SK-N-MC (cell line): ENCODE results near the gene ADGRB2.

ENCODE experiments used
- EZH2 ChIP-seq: fragments of 200-600 bp; sonication (generic); IDR thresholded peaks from one replicate; pipeline ENCODE4 v1.6.1; 2017; ENCODE audit warnings: antibody characterized with exemption
- FOXP2 ChIP-seq: optimal IDR thresholded peaks from 2 replicates; pipeline ENCODE3; 2011; ENCODE audit warnings: mild to moderate bottlenecking, moderate library complexity; ENCODE audit not compliant: insufficient read depth; ENCODE audit errors: extremely low read length, control extremely low read depth
- POLR2AphosphoS5 ChIP-seq: IDR thresholded peaks from 2 replicates; pipeline ENCODE4 v1.6.1; 2012; ENCODE audit warnings: mild to moderate bottlenecking, low read depth, low read length, borderline replicate concordance

DNA sequence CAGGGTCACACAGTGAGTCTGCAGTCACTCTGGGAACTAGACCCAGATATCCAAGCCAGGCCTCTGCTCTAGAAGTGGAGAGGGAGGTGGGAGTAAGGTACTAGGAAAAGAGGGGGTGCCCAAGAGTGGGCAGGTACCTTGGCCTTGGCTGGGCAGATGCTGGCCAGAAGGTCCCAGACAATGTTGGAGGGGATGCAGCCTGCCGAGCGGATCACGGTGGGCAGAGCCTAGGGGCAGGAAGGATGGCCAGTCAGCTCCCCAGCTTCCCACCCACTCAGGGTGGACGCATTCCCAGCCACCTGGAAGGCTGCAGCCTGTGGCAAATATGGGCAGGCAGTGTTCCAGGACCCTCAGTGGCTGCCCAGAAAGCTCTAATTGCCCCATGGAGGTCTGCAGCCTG is 28.4 kb upstream of the ADGRB2 start:
- no peak for TF ChIP-seq POLR2AphosphoS5
- TF ChIP-seq EZH2, result no peak
- no peak for TF ChIP-seq FOXP2
